Choroid plexus epithelial cell (primary cell): ENCODE results near the gene DIAPH3.

ENCODE experiments used
- DNase-seq: peaks from one replicate; pipeline ENCODE4 v3.0.0-alpha.2; 2010; ENCODE audit warnings: low read depth
- H3K4me3 ChIP-seq: 2 replicates; pipeline ENCODE4 v1.5.1; 2011; ENCODE audit warnings: low read depth, mild to moderate bottlenecking, control low read depth, low read length, moderate library complexity
- CTCF ChIP-seq: conservative IDR thresholded peaks from 2 replicates; pipeline ENCODE4 v1.5.1; 2011; ENCODE audit warnings: low read depth, mild to moderate bottlenecking, control low read depth, inconsistent platforms, low read length, moderate library complexity

Gene DIAPH3

GRCh38 chr13:60152904-60153303, 10.8 kb downstream of the DIAPH3 start:
- DNase-seq = no peak
- no peak overlapping the region for H3K4me3 ChIP-seq
- no peak for TF ChIP-seq CTCF

GRCh38 chr13:60152114-60152513, 11.6 kb downstream of the DIAPH3 start:
- TF ChIP-seq CTCF = no peak
- DNase-seq = no peak
- H3K4me3 ChIP-seq = no peak overlapping the region

GRCh38 chr13:60150538-60150937, 13.2 kb downstream of the DIAPH3 start:
- no peak for TF ChIP-seq CTCF
- DNase-seq = no peak
- H3K4me3 ChIP-seq = no peak overlapping the region

- TF ChIP-seq CTCF = no peak
- DNase-seq = no peak
- H3K4me3 ChIP-seq = no peak overlapping the region
These were observed 14.8 kb downstream of the DIAPH3 start for GRCh38 chr13:60148918-60149317.

- no peak for TF ChIP-seq CTCF
- H3K4me3 ChIP-seq = no peak overlapping the region
- no peak for DNase-seq
These were observed 16.4 kb downstream of the DIAPH3 start for GRCh38 chr13:60147361-60147760.

GRCh38 chr13:60146471-60146870, 17.3 kb downstream of the DIAPH3 start:
- H3K4me3 ChIP-seq = no peak overlapping the region
- DNase-seq = peak; percentile 82
- TF ChIP-seq CTCF = no peak

- no peak for DNase-seq
These were observed 20.0 kb downstream of the DIAPH3 start for GRCh38 chr13:60143775-60144174.

More at GRCh38 chr13:60143775-60144174, 20.0 kb downstream of the DIAPH3 start:
- TF ChIP-seq CTCF = no peak
- H3K4me3 ChIP-seq = no peak overlapping the region
